Measurements from ENCODE around the gene CLCF1. TPM values are rescaled to one million over a fixed set of nuclear protein-coding genes. Genes with fewer than 3 reads are reported as not detected.
A peak's percentile ranks its signal among the peaks of the same experiment; 100 is the strongest.

The CLCF1 gene
- polyA plus RNA-seq, 1 donor from 2014 or later: not detected

- no peaks in the 10 kb centered on the region for H3K9me2 ChIP-seq (ENCODE audit: insufficient read depth, low read length)
- TF ChIP-seq, protein P1, sequence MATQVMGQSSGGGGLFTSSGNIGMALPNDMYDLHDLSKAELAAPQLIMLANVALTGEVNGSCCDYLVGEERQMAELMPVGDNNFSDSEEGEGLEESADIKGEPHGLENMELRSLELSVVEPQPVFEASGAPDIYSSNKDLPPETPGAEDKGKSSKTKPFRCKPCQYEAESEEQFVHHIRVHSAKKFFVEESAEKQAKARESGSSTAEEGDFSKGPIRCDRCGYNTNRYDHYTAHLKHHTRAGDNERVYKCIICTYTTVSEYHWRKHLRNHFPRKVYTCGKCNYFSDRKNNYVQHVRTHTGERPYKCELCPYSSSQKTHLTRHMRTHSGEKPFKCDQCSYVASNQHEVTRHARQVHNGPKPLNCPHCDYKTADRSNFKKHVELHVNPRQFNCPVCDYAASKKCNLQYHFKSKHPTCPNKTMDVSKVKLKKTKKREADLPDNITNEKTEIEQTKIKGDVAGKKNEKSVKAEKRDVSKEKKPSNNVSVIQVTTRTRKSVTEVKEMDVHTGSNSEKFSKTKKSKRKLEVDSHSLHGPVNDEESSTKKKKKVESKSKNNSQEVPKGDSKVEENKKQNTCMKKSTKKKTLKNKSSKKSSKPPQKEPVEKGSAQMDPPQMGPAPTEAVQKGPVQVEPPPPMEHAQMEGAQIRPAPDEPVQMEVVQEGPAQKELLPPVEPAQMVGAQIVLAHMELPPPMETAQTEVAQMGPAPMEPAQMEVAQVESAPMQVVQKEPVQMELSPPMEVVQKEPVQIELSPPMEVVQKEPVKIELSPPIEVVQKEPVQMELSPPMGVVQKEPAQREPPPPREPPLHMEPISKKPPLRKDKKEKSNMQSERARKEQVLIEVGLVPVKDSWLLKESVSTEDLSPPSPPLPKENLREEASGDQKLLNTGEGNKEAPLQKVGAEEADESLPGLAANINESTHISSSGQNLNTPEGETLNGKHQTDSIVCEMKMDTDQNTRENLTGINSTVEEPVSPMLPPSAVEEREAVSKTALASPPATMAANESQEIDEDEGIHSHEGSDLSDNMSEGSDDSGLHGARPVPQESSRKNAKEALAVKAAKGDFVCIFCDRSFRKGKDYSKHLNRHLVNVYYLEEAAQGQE (IDR thresholded peaks at IDR 0.05; ENCODE audit: borderline replicate concordance): no peak
- TF ChIP-seq RAD21 (conservative IDR thresholded peaks at IDR 0.05) (no peak), CTCF (IDR thresholded peaks at IDR 0.05; ENCODE audit: poor library complexity, severe bottlenecking) (no peak), SMC3 (conservative IDR thresholded peaks at IDR 0.05; ENCODE audit: poor library complexity) (no peak)
- no peak overlapping the region for H3K27ac ChIP-seq (ENCODE audit: low read length)
- H3K9ac ChIP-seq (ENCODE audit: low read length): no peak overlapping the region
- no peak overlapping the region for H2AFZ ChIP-seq (ENCODE audit: low read depth, low read length)
- H3K27me3 ChIP-seq (ENCODE audit: insufficient read depth, low read depth, low read length): peaks cover 42% of the 10 kb centered on the region
- no peaks in the 10 kb centered on the region for H4K20me1 ChIP-seq (ENCODE audit: insufficient read depth)
- H3F3A ChIP-seq (ENCODE audit: insufficient read depth, low read length, poor library complexity, severe bottlenecking): no peaks in the 10 kb centered on the region
- no peak overlapping the region for H3K4me2 ChIP-seq (ENCODE audit: low read length)
- H3K36me3 ChIP-seq (ENCODE audit: insufficient read depth, low read length): no peaks in the 10 kb centered on the region
- H3K9me3 ChIP-seq (ENCODE audit: low read length): no peaks in the 10 kb centered on the region
- no peak overlapping the region for H3K4me3 ChIP-seq (ENCODE audit: low read length)
- no peaks in the 10 kb centered on the region for H3K79me2 ChIP-seq (replicated peaks; ENCODE audit: insufficient read depth, low read length)
These were observed 1.3 kb upstream of the CLCF1 start for GRCh38 chr11:67374571-67375281.

DNA sequence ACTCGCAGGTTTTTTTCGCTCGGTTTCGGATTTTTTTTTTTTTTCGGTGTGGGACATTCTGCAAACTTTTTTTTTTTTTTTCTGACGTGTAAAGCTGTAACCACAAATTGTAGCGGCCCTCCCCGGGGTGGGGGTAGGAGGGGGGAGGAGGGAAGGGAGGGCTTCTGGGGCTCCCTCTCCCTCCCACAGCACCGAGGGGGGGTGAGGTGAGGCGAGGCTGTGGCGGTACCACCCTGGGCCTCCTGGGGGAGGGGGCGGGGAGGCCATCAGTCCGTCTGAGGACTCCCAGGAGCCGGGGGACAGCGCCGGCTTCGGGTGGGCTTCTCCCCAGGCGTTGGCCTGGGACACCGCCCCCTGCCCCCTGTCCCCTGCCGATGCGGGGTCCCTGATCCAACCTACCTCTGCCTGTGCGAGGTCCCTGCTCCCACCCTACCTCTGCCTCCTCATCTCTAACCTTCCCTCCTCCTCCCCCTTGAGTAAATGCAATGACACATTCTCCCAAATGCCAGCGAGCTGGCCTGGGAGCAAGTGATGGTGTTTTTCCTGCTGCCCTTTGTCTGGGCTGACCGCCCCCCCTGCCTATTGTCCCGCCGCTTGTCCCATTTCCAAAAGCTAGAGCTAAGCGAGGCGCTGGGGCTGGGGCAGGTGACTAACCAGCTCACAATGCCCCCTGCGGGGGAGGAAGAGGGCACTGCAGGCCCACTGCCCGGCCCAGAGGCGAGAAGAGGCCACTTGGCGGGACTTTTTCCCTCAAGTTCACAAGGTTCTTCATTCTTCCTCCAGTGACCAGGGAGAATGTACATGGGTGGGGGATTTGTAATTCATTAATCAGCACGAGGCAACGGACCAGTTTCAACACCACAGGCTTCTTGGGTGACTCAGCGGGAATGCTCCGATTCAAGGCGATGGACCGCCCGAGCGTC, 511 bp upstream of the CLCF1 start:
- H3K9me2 ChIP-seq (ENCODE audit: insufficient read depth, low read length): no peaks in the 10 kb centered on the region
- H3K4me3 ChIP-seq (ENCODE audit: low read length): peak overlapping the region; percentile 64
- H3K36me3 ChIP-seq (ENCODE audit: insufficient read depth, low read length): no peaks in the 10 kb centered on the region
- H3K79me2 ChIP-seq (replicated peaks; ENCODE audit: insufficient read depth, low read length): no peaks in the 10 kb centered on the region
- no peak overlapping the region for H3K9ac ChIP-seq (ENCODE audit: low read length)
- no peaks in the 10 kb centered on the region for H3F3A ChIP-seq (ENCODE audit: insufficient read depth, low read length, poor library complexity, severe bottlenecking)
- TF ChIP-seq RAD21 (conservative IDR thresholded peaks at IDR 0.05): no peak
- TF ChIP-seq POLR2AphosphoS5 (IDR thresholded peaks at IDR 0.05): no peak
- no peak for TF ChIP-seq SMC3 (conservative IDR thresholded peaks at IDR 0.05; ENCODE audit: poor library complexity)
- TF ChIP-seq EZH2 (IDR thresholded peaks at IDR 0.05; ENCODE audit: borderline replicate concordance, insufficient read depth, low read length, poor library complexity, severe bottlenecking): peak; percentile 83
- no peak for TF ChIP-seq EP300 (conservative IDR thresholded peaks at IDR 0.05; ENCODE audit: poor library complexity, severe bottlenecking)
- TF ChIP-seq CTCF (IDR thresholded peaks at IDR 0.05; ENCODE audit: poor library complexity, severe bottlenecking): peak; percentile 34
- no peak overlapping the region for H3K4me2 ChIP-seq (ENCODE audit: low read length)
- H2AFZ ChIP-seq (ENCODE audit: low read depth, low read length): no peak overlapping the region
- peaks cover 42% of the 10 kb centered on the region for H3K27me3 ChIP-seq (ENCODE audit: insufficient read depth, low read depth, low read length)
- no peak overlapping the region for H3K27ac ChIP-seq (ENCODE audit: low read length)
- H3K9me3 ChIP-seq (ENCODE audit: low read length): no peaks in the 10 kb centered on the region
- no peaks in the 10 kb centered on the region for H4K20me1 ChIP-seq (ENCODE audit: insufficient read depth)

Measured in neural cell (in vitro differentiated cells).